WERI-Rb-1 (cell line): Measurements from ENCODE around the gene ANXA7.

ENCODE experiments used
- DNase-seq: peaks from one replicate; pipeline ENCODE4 v3.0.0-alpha.2; 2020
- H3K27ac ChIP-seq: fragments of 250-450 bp; sonication (Bioruptor Pico); 2 replicates; pipeline ENCODE4 v1.5.1; 2020; ENCODE audit warnings: mild to moderate bottlenecking, moderate library complexity
- H3K27me3 ChIP-seq: fragments of 250-450 bp; sonication (Bioruptor Pico); 2 replicates; pipeline ENCODE4 v1.5.1; 2021; ENCODE audit warnings: mild to moderate bottlenecking, low read depth, moderate library complexity; ENCODE audit not compliant: insufficient read depth, severe bottlenecking
- H3K36me3 ChIP-seq: fragments of 250-450 bp; sonication (Bioruptor Pico); 2 replicates; pipeline ENCODE4 v1.5.1; 2020; ENCODE audit warnings: mild to moderate bottlenecking, moderate library complexity
- H3K4me3 ChIP-seq: 2 replicates; pipeline ENCODE4 v1.5.1; 2011; ENCODE audit warnings: low read depth, mild to moderate bottlenecking, control low read depth, low read length
- H3K9me3 ChIP-seq: fragments of 250-450 bp; sonication (Bioruptor Pico); 2 replicates; pipeline ENCODE4 v1.5.1; 2021; ENCODE audit warnings: mild to moderate bottlenecking, moderate library complexity; ENCODE audit not compliant: severe bottlenecking
- CTCF ChIP-seq: IDR thresholded peaks from 2 replicates; pipeline ENCODE4 v1.5.1; 2011; ENCODE audit warnings: low read depth, mild to moderate bottlenecking, control low read depth, inconsistent platforms, low read length

Gene ANXA7

DNA sequence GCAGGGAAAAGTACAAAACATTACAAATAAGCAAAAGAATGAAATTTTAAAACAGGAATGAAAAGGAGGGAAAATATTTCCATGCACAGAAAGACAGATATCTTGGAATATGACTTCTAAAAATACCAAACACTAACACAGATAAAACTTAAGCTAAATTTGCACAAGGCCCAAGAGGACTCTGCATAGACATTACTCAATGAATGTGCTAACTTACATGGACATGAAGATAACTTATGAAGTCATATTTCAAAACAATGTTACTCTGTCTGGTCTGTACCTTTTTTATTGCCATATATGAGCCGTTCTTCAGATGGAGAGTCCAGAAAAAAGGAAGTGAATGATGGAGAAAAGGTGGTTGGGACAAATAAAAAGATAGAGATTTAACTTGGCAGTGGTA, 34.5 kb upstream of the ANXA7 start:
- Histone ChIP-seq H3K27me3 (no peaks in the 10 kb centered on the region), H3K9me3 (no peaks in the 10 kb centered on the region), H3K27ac (no peak overlapping the region), H3K36me3 (peaks cover 8% of the 10 kb centered on the region), H3K4me3 (no peak overlapping the region)
- TF ChIP-seq CTCF, result no peak
- DNase-seq, result no peak

- H3K27ac ChIP-seq, result no peak overlapping the region
- H3K36me3 ChIP-seq, result no peaks in the 10 kb centered on the region; the same call in 1 of the 2 replicates
- no peak for DNase-seq
- H3K27me3 ChIP-seq, result no peaks in the 10 kb centered on the region
- TF ChIP-seq CTCF, result no peak
- no peak overlapping the region for H3K4me3 ChIP-seq
- no peaks in the 10 kb centered on the region for H3K9me3 ChIP-seq
These were observed 33.1 kb upstream of the ANXA7 start for GRCh38 chr10:73446926-73447325.

GRCh38 chr10:73444457-73444856, 30.6 kb upstream of the ANXA7 start:
- Histone ChIP-seq H3K36me3 (no peaks in the 10 kb centered on the region; the same call in 1 of the 2 replicates), H3K9me3 (no peaks in the 10 kb centered on the region), H3K27me3 (no peaks in the 10 kb centered on the region), H3K4me3 (no peak overlapping the region), H3K27ac (no peak overlapping the region)
- no peak for TF ChIP-seq CTCF
- DNase-seq, result no peak

DNA sequence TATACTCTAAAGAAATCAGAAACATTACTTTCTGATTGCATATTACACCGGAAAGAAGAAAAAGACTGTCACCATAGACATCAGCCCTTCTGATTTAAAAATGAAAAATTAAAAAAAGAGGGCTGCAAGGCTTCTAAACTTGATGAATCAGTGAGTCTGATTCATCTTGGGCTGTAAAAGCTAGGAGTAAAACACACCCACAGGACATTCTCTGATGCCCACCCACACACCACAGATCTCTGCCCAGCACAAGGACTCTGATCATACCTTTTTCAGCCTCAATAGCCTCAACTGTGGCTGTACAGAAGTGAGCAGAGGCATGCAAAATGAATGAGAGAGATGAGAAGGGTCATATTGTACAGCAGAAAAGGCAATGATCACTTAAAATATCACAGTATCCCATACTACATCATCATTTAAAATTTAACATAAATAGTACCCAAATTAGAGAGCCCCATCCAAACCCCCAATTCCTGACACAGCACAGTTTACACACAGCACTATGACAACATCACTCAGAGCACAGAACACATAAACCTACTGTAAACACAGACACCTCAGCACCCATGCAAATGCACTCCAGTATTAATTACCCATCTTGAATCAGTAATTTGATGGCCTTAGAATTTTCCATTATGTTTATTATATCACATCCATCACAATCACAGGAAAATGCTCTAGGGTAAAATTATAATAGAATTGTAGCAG, 25.9 kb upstream of the ANXA7 start:
- H3K36me3 ChIP-seq, result peaks cover 14% of the 10 kb centered on the region
- no peak overlapping the region for H3K27ac ChIP-seq
- no peak for DNase-seq
- H3K27me3 ChIP-seq, result no peaks in the 10 kb centered on the region
- no peak for TF ChIP-seq CTCF
- H3K9me3 ChIP-seq, result no peaks in the 10 kb centered on the region
- H3K4me3 ChIP-seq, result no peak overlapping the region

DNA sequence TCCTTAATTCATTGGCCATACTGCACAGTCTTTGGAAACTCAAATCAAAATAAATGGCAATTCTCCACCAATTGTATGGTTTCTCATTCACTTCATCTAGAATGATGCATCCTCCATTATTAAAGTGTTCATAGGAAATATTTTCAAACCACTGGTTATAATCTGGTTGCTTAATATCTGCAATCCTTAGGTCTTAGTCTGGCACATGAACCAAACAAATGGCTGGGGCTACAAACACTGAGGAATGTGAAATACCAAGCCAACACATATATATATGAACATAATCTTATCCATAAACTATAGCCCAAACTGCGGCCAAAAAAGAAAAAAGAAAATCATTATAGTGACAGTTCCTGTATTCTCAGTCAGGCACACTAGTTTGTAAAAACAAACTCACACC, 25.2 kb upstream of the ANXA7 start:
- no peaks in the 10 kb centered on the region for H3K27me3 ChIP-seq
- H3K36me3 ChIP-seq, result peaks cover 14% of the 10 kb centered on the region
- no peaks in the 10 kb centered on the region for H3K9me3 ChIP-seq
- no peak overlapping the region for H3K27ac ChIP-seq
- no peak overlapping the region for H3K4me3 ChIP-seq
- TF ChIP-seq CTCF, result no peak
- DNase-seq, result no peak

DNA sequence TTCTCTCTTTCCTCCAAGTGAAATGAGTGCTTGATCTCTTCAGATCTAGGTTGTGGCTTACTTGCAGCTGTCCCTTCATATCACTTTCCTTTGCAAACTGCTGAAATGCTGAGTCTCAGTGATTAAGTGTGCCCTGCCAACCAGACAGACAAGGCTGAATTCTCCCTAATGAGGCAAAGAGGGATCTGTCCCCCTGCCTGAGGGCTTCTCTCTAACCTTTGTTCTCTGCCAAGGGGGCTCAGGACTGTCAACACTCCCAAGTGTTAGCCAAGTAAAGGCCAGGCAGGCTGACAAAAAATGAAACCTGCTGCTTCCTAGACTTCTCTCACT, 19.6 kb upstream of the ANXA7 start, which contains the start of gene MSS51:
TSS of gene MSS51 (minus strand) at position 24 of the 330 bp plus-strand sequence. CDS start 5,277 bp downstream, outside the sequence.
- no peak within 1 kb of the TSS for H3K27ac ChIP-seq
- no peak for TF ChIP-seq CTCF
- peaks cover 14% of the 10 kb centered on the region for H3K36me3 ChIP-seq
- no peaks in the 10 kb centered on the region for H3K9me3 ChIP-seq
- H3K27me3 ChIP-seq, result no peaks in the 10 kb centered on the region
- no peak within 1 kb of the TSS for H3K4me3 ChIP-seq
- DNase-seq, result no peak
